Skeletal muscle satellite cell (primary cell): ENCODE measurements around the gene TNNT2.

ENCODE experiments used
- H3K27me3 ChIP-seq: 2 replicates; pipeline ENCODE4 v1.7.0; 2013; ENCODE audit warnings: low read length; ENCODE audit not compliant: control insufficient read depth, insufficient read depth
- H3K36me3 ChIP-seq: 2 replicates; pipeline ENCODE4 v1.7.0; 2013; ENCODE audit warnings: mild to moderate bottlenecking, control low read depth, low read length; ENCODE audit not compliant: insufficient read depth
- H3K4me1 ChIP-seq: 2 replicates; pipeline ENCODE4 v1.7.0; 2013; ENCODE audit warnings: low read length; ENCODE audit not compliant: control insufficient read depth, insufficient read depth
- H3K4me2 ChIP-seq: 2 replicates; pipeline ENCODE4 v1.7.0; 2013; ENCODE audit warnings: mild to moderate bottlenecking, low read length
- H3K4me3 ChIP-seq: 2 replicates; pipeline ENCODE4 v1.7.0; 2013; ENCODE audit warnings: low read length
- H3K9ac ChIP-seq: 2 replicates; pipeline ENCODE4 v1.7.0; 2013; ENCODE audit warnings: mild to moderate bottlenecking, low read depth, low read length, moderate library complexity
- H3K9me3 ChIP-seq: replicated peaks from 2 replicates; pipeline ENCODE4 v1.7.0; 2013; ENCODE audit warnings: mild to moderate bottlenecking, control low read depth, low read length

TNNT2 gene

GRCh38 chr1:201414051-201414738 lies 36.7 kb upstream of the TNNT2 start:
- no peak overlapping the region for H3K4me3 ChIP-seq
- H3K27me3 ChIP-seq, result peaks cover 36% of the 10 kb centered on the region
- H3K9me3 ChIP-seq, result no peaks in the 10 kb centered on the region
- H3K4me1 ChIP-seq, result peaks cover 2% of the 10 kb centered on the region
- H3K36me3 ChIP-seq, result no peaks in the 10 kb centered on the region
- no peak overlapping the region for H3K9ac ChIP-seq
- H3K4me2 ChIP-seq, result no peak overlapping the region

DNA sequence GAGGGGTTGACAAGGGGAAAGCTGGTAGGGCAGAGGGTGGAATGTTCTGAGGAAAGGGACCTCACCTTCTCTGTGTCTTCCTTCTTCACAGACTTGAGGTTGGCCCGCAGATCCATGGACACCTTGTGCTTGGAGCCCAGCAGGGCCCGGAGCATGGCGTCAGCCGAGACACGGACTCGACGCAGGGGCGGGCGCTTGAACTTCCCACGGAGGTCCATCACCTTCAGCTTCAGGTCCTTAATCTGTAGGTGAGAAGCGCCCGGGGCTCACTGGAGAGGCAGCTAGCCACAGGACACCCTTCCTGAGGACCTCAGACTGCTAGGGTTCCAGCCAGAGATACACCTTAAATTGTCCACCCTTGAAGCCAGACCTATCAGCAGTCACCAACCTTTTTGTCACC lies 33.8 kb upstream of the TNNT2 start:
- no peaks in the 10 kb centered on the region for H3K9me3 ChIP-seq
- H3K4me2 ChIP-seq, result no peak overlapping the region
- no peak overlapping the region for H3K9ac ChIP-seq
- no peaks in the 10 kb centered on the region for H3K36me3 ChIP-seq
- peaks cover 28% of the 10 kb centered on the region for H3K27me3 ChIP-seq
- H3K4me3 ChIP-seq, result no peak overlapping the region
- H3K4me1 ChIP-seq, result no peaks in the 10 kb centered on the region

DNA sequence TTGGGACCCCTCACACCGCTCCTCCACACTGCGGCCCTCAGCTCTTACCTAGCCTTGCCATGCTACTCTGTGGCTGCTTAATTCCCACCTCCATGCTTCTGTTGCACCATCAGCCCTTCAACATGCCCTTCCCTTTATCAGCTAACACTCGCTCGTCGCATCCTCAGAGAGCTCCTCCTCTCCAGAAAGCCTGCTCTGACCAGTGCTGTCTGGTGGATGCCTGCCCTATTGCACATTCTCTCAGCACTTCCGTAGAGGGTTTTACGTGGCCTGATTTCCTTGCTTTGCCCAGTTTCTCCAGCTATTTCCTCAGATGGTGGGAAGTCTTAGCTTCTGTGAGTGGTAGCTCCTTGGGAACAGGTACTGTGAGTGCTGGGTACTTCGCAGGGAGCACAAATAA lies 32.0 kb upstream of the TNNT2 start:
- Histone ChIP-seq H3K9ac (no peak overlapping the region), H3K4me3 (no peak overlapping the region), H3K27me3 (peaks cover 23% of the 10 kb centered on the region), H3K9me3 (no peaks in the 10 kb centered on the region), H3K36me3 (no peaks in the 10 kb centered on the region), H3K4me1 (no peaks in the 10 kb centered on the region), H3K4me2 (no peak overlapping the region)

DNA sequence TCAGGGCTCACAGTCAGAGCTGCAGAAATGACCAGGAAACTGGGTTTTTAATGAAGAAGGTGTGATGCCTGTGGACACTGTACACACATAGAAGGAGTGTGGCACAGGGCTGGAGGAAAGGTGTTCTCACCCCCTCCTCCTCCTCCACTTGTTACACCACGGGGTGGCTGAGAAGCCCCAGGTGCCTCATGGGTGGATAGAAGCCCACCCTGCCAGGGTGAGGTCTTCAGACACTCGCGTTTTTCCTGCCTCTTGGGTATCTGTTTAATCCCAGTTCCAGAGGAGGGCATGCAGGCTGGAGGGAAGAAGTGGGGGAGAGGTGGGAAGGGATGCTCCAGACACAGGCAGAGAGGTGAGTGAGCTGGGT lies 31.3 kb upstream of the TNNT2 start:
- Histone ChIP-seq H3K4me3 (no peak overlapping the region), H3K9ac (no peak overlapping the region), H3K9me3 (no peaks in the 10 kb centered on the region), H3K36me3 (no peaks in the 10 kb centered on the region), H3K27me3 (peaks cover 28% of the 10 kb centered on the region), H3K4me1 (no peaks in the 10 kb centered on the region), H3K4me2 (no peak overlapping the region)

- H3K4me3 ChIP-seq, result no peak overlapping the region
- no peak overlapping the region for H3K4me2 ChIP-seq
- no peak overlapping the region for H3K9ac ChIP-seq
- H3K36me3 ChIP-seq, result no peaks in the 10 kb centered on the region
- no peaks in the 10 kb centered on the region for H3K4me1 ChIP-seq
- H3K9me3 ChIP-seq, result no peaks in the 10 kb centered on the region
- H3K27me3 ChIP-seq, result peaks cover 32% of the 10 kb centered on the region
These were observed 30.8 kb upstream of the TNNT2 start for GRCh38 chr1:201408176-201408833.

DNA sequence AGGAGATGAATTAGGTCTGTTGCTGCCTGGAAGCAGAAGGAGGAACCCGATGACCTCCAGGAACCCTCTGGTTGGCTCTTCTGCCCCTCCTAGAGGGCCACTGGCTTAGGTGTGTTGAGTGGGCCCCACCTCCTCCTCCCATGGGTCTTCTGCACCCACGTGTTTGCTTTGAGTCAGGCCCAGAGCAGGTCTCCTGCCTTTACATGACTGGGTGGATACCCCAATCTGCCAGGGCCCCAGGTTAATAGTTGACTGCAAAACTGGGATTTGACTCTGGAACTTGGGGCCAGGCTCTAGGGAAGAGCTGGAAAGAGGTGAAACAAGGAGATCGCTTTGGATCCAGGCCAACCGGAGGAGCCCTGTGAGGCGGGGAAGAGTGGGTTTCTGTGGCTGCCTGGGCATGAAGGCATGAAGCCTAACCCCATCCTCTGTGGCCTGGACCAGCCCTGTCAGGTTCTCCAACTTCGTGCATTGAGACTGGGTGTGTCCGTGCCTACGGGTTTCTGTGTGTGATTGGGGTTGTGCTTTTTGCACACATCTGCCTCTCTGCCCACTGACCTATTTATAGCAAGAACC lies 29.4 kb upstream of the TNNT2 start:
- Histone ChIP-seq H3K4me2 (no peak overlapping the region), H3K9ac (no peak overlapping the region), H3K27me3 (peaks cover 37% of the 10 kb centered on the region), H3K4me3 (no peak overlapping the region), H3K9me3 (no peaks in the 10 kb centered on the region), H3K36me3 (no peaks in the 10 kb centered on the region), H3K4me1 (no peaks in the 10 kb centered on the region)

- H3K27me3 ChIP-seq, result peaks cover 39% of the 10 kb centered on the region
- no peak overlapping the region for H3K4me3 ChIP-seq
- no peaks in the 10 kb centered on the region for H3K36me3 ChIP-seq
These were observed 28.0 kb upstream of the TNNT2 start for GRCh38 chr1:201405484-201405831.

DNA sequence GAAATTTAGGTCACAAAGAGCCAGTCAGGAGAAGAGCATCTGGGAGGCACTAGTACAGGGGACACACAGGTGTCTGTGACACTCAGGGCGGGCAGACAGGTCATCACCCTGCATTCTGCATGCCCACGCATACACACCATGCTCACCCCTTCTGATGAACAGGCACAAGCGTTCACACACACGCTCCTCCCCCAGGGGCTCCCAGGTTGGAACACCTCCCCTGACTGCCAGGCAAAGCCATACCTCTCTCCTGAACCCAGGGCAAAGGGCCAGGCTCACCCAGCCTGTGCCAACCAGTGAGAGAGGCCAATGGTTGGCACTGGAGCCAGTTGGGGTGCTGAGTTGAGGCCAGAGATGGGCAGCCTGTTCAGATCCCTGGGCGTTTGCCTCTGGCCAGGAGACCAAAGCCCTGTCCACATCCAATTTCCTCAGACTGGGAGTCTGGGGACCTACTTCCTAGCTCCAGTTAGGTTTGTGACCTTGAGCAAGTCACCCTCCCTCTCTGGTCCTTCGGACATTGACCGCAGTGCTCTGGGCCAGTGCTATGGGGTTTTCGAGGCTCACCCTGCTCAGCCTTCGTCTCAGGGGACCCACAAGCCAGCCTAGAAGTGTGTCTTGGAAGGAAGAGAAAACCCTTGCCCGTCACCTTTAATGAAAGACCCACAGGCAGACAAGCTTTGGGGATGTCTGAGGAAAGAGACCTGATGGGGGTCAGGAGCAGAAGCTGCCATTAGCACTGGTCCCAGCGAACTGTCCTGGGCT lies 27.4 kb upstream of the TNNT2 start:
- H3K4me3 ChIP-seq, result no peak overlapping the region
- peaks cover 39% of the 10 kb centered on the region for H3K27me3 ChIP-seq
- no peaks in the 10 kb centered on the region for H3K4me1 ChIP-seq
- no peaks in the 10 kb centered on the region for H3K9me3 ChIP-seq
- no peak overlapping the region for H3K9ac ChIP-seq
- no peaks in the 10 kb centered on the region for H3K36me3 ChIP-seq
- no peak overlapping the region for H3K4me2 ChIP-seq

More at GRCh38 chr1:201405484-201405831, 28.0 kb upstream of the TNNT2 start:
- H3K4me2 ChIP-seq, result no peak overlapping the region
- H3K9ac ChIP-seq, result no peak overlapping the region
- no peaks in the 10 kb centered on the region for H3K4me1 ChIP-seq
- no peaks in the 10 kb centered on the region for H3K9me3 ChIP-seq

DNA sequence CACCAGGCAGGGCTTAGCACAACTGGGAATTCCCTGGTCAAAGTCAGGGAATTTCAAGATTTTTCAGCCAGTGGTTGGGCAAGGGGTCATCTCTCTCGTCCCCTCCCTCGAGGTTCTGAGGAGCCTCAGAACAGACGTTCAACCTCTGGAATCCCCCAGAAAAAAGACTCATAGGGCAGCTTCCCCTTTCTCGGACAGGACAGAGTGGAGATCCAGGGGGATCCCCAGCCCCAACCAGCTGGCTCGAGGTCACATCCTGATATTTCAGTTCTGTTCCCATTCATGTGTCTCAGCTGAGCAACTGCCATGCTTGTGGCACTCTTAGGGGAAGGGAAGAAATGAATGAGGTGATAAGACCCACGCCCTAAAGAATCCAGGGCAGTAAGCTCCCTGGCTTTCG lies 26.6 kb upstream of the TNNT2 start:
- Histone ChIP-seq H3K36me3 (no peaks in the 10 kb centered on the region), H3K4me1 (no peaks in the 10 kb centered on the region), H3K9me3 (no peaks in the 10 kb centered on the region), H3K9ac (no peak overlapping the region), H3K27me3 (peaks cover 39% of the 10 kb centered on the region), H3K4me2 (no peak overlapping the region), H3K4me3 (no peak overlapping the region)

- no peaks in the 10 kb centered on the region for H3K36me3 ChIP-seq
- no peaks in the 10 kb centered on the region for H3K4me1 ChIP-seq
- no peak overlapping the region for H3K9ac ChIP-seq
- no peaks in the 10 kb centered on the region for H3K9me3 ChIP-seq
- H3K4me3 ChIP-seq, result no peak overlapping the region
- H3K27me3 ChIP-seq, result peaks cover 39% of the 10 kb centered on the region
- H3K4me2 ChIP-seq, result no peak overlapping the region
These were observed 25.9 kb upstream of the TNNT2 start for GRCh38 chr1:201403359-201403758.

DNA sequence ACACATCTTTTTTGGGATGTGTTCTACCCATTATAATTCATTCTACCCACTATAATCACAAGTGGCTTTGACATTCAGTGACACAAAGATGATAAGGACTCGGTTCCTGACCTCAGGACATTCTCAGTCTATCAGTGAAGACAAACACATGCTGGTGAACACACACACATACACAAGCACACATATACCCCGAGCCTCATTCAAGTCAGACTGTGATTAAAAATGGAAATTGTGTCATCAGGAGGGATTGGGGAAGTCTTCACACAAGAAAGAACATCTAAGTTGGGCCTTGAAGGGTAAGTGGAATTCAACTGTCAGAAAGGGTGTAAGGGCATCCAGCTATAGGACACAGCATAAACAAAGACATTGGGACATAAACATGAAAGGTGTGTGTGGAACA lies 24.2 kb upstream of the TNNT2 start:
- H3K9me3 ChIP-seq, result no peaks in the 10 kb centered on the region
- no peaks in the 10 kb centered on the region for H3K36me3 ChIP-seq
- H3K4me2 ChIP-seq, result no peak overlapping the region
- peaks cover 9% of the 10 kb centered on the region for H3K4me1 ChIP-seq
- no peak overlapping the region for H3K9ac ChIP-seq
- peaks cover 39% of the 10 kb centered on the region for H3K27me3 ChIP-seq
- no peak overlapping the region for H3K4me3 ChIP-seq
